ENCODE measurements around the gene SERPINH1. TPM values are rescaled to one million over a fixed set of nuclear protein-coding genes. Genes with fewer than 3 reads are reported as not detected.
A peak's percentile ranks its signal among the peaks of the same experiment; 100 is the strongest.

The SERPINH1 gene
- total RNA-seq, 1 experiment from 2014 or later, result 89.8 TPM

- Histone ChIP-seq H3K27me3 (ENCODE audit: control insufficient read depth, insufficient read depth, low read length) (peaks cover 5% of the 10 kb centered on the region; the same call in 1 of the 2 replicates), H3K4me3 (ENCODE audit: low read depth in 2 of 2, low read length in 2 of 2) (no peak overlapping the region), H3K36me3 (ENCODE audit: control insufficient read depth, insufficient read depth, low read length) (no peaks in the 10 kb centered on the region), H3K9me3 (ENCODE audit: control insufficient read depth, insufficient read depth, low read depth, low read length) (no peaks in the 10 kb centered on the region), H3K27ac (ENCODE audit: low read length) (no peak overlapping the region), H3K4me1 (ENCODE audit: control insufficient read depth, insufficient read depth, low read length) (no peaks in the 10 kb centered on the region)
- TF ChIP-seq TCF7L2 (IDR thresholded peaks at IDR 0.05; ENCODE audit: low read depth, low read length), result no peak
- no peak for TF ChIP-seq REST (IDR thresholded peaks at IDR 0.05; ENCODE audit: insufficient read depth in 1 of 2, low read depth in 2 of 2, low read length in 1 of 2)
- no peak for TF ChIP-seq SIN3A (IDR thresholded peaks at IDR 0.05; ENCODE audit: borderline replicate concordance, insufficient read depth, low read depth, low read length)
- TF ChIP-seq POLR2AphosphoS5 (IDR thresholded peaks at IDR 0.05; ENCODE audit: low read depth, low read length), result no peak
- no peak for TF ChIP-seq CTCF (IDR thresholded peaks at IDR 0.05)
- CTCF ChIA-PET, result no interaction called here
- intact Hi-C loops (cut with micrococcal nuclease; ENCODE audit: unreplicated experiment) (no loop called here), in situ Hi-C loops (cut with HindIII; ENCODE audit: low pct_unique_long_range_greater_than_20kb, low sequenced_read_pairs) (no loop called here)
- DNase-seq (ENCODE audit: low read depth, low spot score) (peak; percentile 57), ATAC-seq (no peak)
- POLR2A ChIA-PET, result no interaction called here
- no TSS peak for BruUV-seq (replicated peaks)
Observed at GRCh38 chr11:75603791-75604736, 42.0 kb downstream of the SERPINH1 start.

- in situ Hi-C loops (cut with HindIII; ENCODE audit: low pct_unique_long_range_greater_than_20kb, low sequenced_read_pairs) (no loop called here), intact Hi-C loops (cut with micrococcal nuclease; ENCODE audit: unreplicated experiment) (no loop called here)
- TF ChIP-seq TCF7L2 (IDR thresholded peaks at IDR 0.05; ENCODE audit: low read depth, low read length), result no peak
- Histone ChIP-seq H3K36me3 (ENCODE audit: control insufficient read depth, insufficient read depth, low read length) (no peaks in the 10 kb centered on the region), H3K27me3 (ENCODE audit: control insufficient read depth, insufficient read depth, low read length) (0 out of 2 replicates have a peak, but pooled peaks cover 6% of the 10 kb centered on the region), H3K4me1 (ENCODE audit: control insufficient read depth, insufficient read depth, low read length) (no peaks in the 10 kb centered on the region), H3K4me3 (ENCODE audit: low read depth in 2 of 2, low read length in 2 of 2) (no peak overlapping the region), H3K9me3 (ENCODE audit: control insufficient read depth, insufficient read depth, low read depth, low read length) (no peaks in the 10 kb centered on the region), H3K27ac (ENCODE audit: low read length) (no peak overlapping the region)
- BruUV-seq (replicated peaks), result no TSS peak
- ChIA-PET CTCF (no interaction called here), POLR2A (no interaction called here)
- no peak for ATAC-seq
- no peak for DNase-seq (ENCODE audit: low read depth, low spot score)
Observed at GRCh38 chr11:75606099-75606498, 44.0 kb downstream of the SERPINH1 start.

- in situ Hi-C loops (cut with HindIII; ENCODE audit: low pct_unique_long_range_greater_than_20kb, low sequenced_read_pairs), result no loop called here
- Histone ChIP-seq H3K27ac (ENCODE audit: low read length) (no peak overlapping the region), H3K36me3 (ENCODE audit: control insufficient read depth, insufficient read depth, low read length) (no peaks in the 10 kb centered on the region), H3K9me3 (ENCODE audit: control insufficient read depth, insufficient read depth, low read depth, low read length) (no peaks in the 10 kb centered on the region), H3K4me1 (ENCODE audit: control insufficient read depth, insufficient read depth, low read length) (no peaks in the 10 kb centered on the region), H3K27me3 (ENCODE audit: control insufficient read depth, insufficient read depth, low read length) (0 out of 2 replicates have a peak, but pooled peaks cover 4% of the 10 kb centered on the region), H3K4me3 (ENCODE audit: low read depth in 2 of 2, low read length in 2 of 2) (no peak overlapping the region)
- ChIA-PET CTCF (no interaction called here), POLR2A (no interaction called here)
- no peak for TF ChIP-seq TCF7L2 (IDR thresholded peaks at IDR 0.05; ENCODE audit: low read depth, low read length)
- TF ChIP-seq POLR2AphosphoS5 (IDR thresholded peaks at IDR 0.05; ENCODE audit: low read depth, low read length), result no peak
- TF ChIP-seq REST (IDR thresholded peaks at IDR 0.05; ENCODE audit: insufficient read depth in 1 of 2, low read depth in 2 of 2, low read length in 1 of 2), result no peak
- TF ChIP-seq SIN3A (IDR thresholded peaks at IDR 0.05; ENCODE audit: borderline replicate concordance, insufficient read depth, low read depth, low read length), result no peak
- TF ChIP-seq CTCF (IDR thresholded peaks at IDR 0.05), result no peak
- ATAC-seq (no peak), DNase-seq (ENCODE audit: low read depth, low spot score) (no peak)
- intact Hi-C loops (cut with micrococcal nuclease; ENCODE audit: unreplicated experiment), result no loop called here
- no TSS peak for BruUV-seq (replicated peaks)
Observed at GRCh38 chr11:75611823-75612222, 49.8 kb downstream of the SERPINH1 start.
